Measurements from ENCODE around the gene HYAL2.

Gene HYAL2

DNA sequence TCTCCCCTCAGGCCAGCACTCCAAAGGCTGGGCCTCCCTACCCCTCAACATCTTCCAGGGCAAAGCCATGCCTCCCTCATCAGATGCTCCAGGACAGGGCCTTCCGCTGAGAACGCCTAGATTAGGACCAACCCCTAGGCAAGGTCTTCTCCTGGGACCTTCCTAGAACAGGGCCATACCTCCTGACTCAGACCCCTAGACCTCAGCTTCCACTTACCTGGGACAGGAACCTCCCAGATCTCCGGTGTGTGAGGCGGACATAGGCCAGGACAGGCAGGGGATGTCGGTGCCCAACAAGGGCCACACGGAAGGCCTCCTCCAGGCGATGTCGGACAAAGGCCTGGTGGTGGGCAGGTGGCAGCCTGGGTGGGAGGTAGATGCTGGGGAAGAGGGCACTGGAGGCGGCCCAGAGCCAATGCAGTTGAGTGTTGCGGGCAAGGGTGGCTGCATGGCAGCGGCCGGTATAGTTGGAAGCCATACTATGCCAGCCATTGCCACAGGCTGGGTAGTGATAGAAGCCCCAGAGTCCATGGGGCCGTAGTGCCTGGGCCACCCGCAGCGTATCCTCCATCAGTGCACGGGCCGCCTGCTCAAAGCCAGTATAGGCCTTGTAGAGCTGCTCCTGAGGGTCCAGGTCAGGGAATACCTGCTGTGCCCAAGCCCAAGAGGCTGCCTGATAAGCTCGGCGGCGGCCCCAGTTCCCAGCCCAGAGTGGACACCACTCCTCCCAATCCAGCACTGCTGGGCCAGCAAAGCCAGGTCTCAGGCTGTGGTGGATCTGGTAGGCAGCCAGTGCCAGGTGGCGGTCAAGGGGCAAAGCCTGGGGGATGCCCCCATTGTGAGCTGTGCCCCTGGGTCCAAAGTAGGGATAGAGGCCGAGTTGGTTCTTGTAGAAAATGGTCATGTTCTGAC lies 27.8 kb downstream of the HYAL2 start:
- DNase-seq (ENCODE audit: low read depth) = peak; percentile 1
- TF ChIP-seq, protein P1, sequence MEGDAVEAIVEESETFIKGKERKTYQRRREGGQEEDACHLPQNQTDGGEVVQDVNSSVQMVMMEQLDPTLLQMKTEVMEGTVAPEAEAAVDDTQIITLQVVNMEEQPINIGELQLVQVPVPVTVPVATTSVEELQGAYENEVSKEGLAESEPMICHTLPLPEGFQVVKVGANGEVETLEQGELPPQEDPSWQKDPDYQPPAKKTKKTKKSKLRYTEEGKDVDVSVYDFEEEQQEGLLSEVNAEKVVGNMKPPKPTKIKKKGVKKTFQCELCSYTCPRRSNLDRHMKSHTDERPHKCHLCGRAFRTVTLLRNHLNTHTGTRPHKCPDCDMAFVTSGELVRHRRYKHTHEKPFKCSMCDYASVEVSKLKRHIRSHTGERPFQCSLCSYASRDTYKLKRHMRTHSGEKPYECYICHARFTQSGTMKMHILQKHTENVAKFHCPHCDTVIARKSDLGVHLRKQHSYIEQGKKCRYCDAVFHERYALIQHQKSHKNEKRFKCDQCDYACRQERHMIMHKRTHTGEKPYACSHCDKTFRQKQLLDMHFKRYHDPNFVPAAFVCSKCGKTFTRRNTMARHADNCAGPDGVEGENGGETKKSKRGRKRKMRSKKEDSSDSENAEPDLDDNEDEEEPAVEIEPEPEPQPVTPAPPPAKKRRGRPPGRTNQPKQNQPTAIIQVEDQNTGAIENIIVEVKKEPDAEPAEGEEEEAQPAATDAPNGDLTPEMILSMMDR (IDR thresholded peaks at IDR 0.05; ENCODE audit: insufficient read depth, low read depth, low read length, missing control alignments) = no peak

GRCh38 chr3:50294089-50294488 lies 28.5 kb downstream of the HYAL2 start:
- TF ChIP-seq, protein P1 (IDR thresholded peaks at IDR 0.05; ENCODE audit: insufficient read depth, low read depth, low read length, missing control alignments) = no peak
- no peak overlapping the region for H3K4me3 ChIP-seq (ENCODE audit: low read depth, low read length)
- DNase-seq (ENCODE audit: low read depth) = no peak

More for the DNA sequence above, 27.8 kb downstream of the HYAL2 start:
- no peak overlapping the region for H3K4me3 ChIP-seq (ENCODE audit: low read depth, low read length)

DNA sequence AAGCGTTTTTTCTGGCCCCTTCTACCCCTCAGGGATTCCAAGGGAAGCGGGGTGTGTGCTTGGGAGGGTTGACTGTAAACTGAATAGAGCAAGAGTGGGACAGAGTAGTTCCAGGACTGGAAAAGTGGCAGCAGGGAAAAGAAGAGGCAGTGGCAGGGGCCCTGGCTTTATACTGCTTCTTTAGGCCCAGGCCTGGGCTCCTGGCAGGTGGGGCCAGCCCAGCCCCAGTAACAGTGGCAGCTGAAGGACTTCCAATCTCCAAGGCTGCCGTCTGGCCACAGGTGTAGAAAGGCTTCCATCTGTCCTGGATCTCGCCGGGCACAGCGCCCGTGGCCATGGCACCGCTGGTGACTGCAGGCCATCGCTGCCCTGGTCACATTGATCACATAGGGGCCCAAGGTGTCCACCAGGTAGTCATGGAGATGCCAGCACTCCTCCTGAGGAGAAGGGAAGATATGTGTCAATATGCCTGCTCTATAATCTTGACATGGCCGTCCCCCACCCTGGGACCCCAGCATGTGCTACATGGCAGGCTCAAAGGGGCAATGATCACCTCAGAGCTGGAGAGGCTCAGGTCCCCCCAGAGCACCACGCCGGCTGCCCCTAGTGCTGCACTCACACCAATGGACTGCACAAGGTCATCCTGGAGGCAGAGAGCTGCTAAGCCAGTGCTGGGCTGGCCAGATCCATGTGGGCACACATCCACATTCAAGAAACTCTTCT lies 29.3 kb downstream of the HYAL2 start:
- TF ChIP-seq, protein P1 (IDR thresholded peaks at IDR 0.05; ENCODE audit: insufficient read depth, low read depth, low read length, missing control alignments) = no peak
- no peak for DNase-seq (ENCODE audit: low read depth)
- peak overlapping the region; percentile 76 for H3K4me3 ChIP-seq (ENCODE audit: low read depth, low read length)

GRCh38 chr3:50292159-50293078 lies 30.1 kb downstream of the HYAL2 start, which contains the start of gene IFRD2:
Gene IFRD2 (minus strand): TSS chr3:50292429. CDS start chr3:50292274, 155 bp downstream.
- peak; percentile 98 for DNase-seq (ENCODE audit: low read depth)
- TF ChIP-seq, protein P1 (IDR thresholded peaks at IDR 0.05; ENCODE audit: insufficient read depth, low read depth, low read length, missing control alignments) = no peak
- peak within 1 kb of the TSS; percentile 82 for H3K4me3 ChIP-seq (ENCODE audit: low read depth, low read length)

GRCh38 chr3:50290161-50290641 lies 32.3 kb downstream of the HYAL2 start:
- TF ChIP-seq, protein P1 (IDR thresholded peaks at IDR 0.05; ENCODE audit: insufficient read depth, low read depth, low read length, missing control alignments) = no peak
- no peak overlapping the region for H3K4me3 ChIP-seq (ENCODE audit: low read depth, low read length)
- DNase-seq (ENCODE audit: low read depth) = no peak

GRCh38 chr3:50289130-50289529 lies 33.4 kb downstream of the HYAL2 start:
- DNase-seq (ENCODE audit: low read depth) = no peak
- H3K4me3 ChIP-seq (ENCODE audit: low read depth, low read length) = no peak overlapping the region
- TF ChIP-seq, protein P1 (IDR thresholded peaks at IDR 0.05; ENCODE audit: insufficient read depth, low read depth, low read length, missing control alignments) = no peak

Data from GM12865 (cell line).